ENCODE measurements around the gene SEMA4A. TPM values are rescaled to one million over a fixed set of nuclear protein-coding genes. Genes with fewer than 3 reads are reported as not detected.

The SEMA4A gene
- total and polyA plus RNA-seq, 9 of the 15 experiments (the other 6 are each of a cell fraction or from before 2014, with no cell fraction given) = 0.04 to 1.7 (median 0.45) TPM

- no peak; the same call in 1 of the 2 replicates for TF ChIP-seq TOE1 (IDR thresholded peaks at IDR 0.05; ENCODE audit: borderline replicate concordance)
- TF ChIP-seq TOE1 (CRISPR knock-in tag; IDR thresholded peaks at IDR 0.05; ENCODE audit: borderline replicate concordance, low read depth) = no peak
- no peak for TF ChIP-seq ZFP30 (CRISPR knock-in tag; IDR thresholded peaks at IDR 0.05; ENCODE audit: borderline replicate concordance)
- TF ChIP-seq MCM2 (IDR thresholded peaks at IDR 0.05; ENCODE audit: low read depth) = no peak
- peak; percentile 46; the same call in 1 of the 2 replicates for TF ChIP-seq POLR2AphosphoS5 (IDR thresholded peaks at IDR 0.05; ENCODE audit: control insufficient read depth, insufficient read depth, low read depth, low read length)
- peak; percentile 87 for TF ChIP-seq NKRF (IDR thresholded peaks at IDR 0.05; ENCODE audit: borderline replicate concordance)
- peak in 1 of 2 experiments; percentile 46 for TF ChIP-seq AFF1 (IDR thresholded peaks at IDR 0.05; ENCODE audit: low read depth in 1 of 2, partially characterized antibody in 2 of 2)
- TF ChIP-seq HBP1 (CRISPR knock-in tag; IDR thresholded peaks at IDR 0.05) = no peak
- TF ChIP-seq SIN3A (IDR thresholded peaks at IDR 0.05; ENCODE audit: borderline replicate concordance in 2 of 2, control insufficient read depth in 1 of 2, low read depth in 2 of 2, low read length in 2 of 2) = peak; percentile 72 to 80; a peak in 2 of 4 replicates
- TF ChIP-seq SNRNP70 (optimal IDR thresholded peaks at IDR 0.05; ENCODE audit: low read depth, low read length) = no peak
- TF ChIP-seq ATF3 (IDR thresholded peaks at IDR 0.05) = no peak
- no peak for TF ChIP-seq ATF3 (CRISPR knock-in tag; conservative IDR thresholded peaks at IDR 0.05)
- 0 out of 2 replicates have a peak, but pooled peaks have one; percentile 65 for TF ChIP-seq TRIM25 (IDR thresholded peaks at IDR 0.05; ENCODE audit: borderline replicate concordance)
Measured at GRCh38 chr1:156106624-156107488, 46.5 kb upstream of the SEMA4A start (continued).
